Stimulated activated CD4-positive, alpha-beta T cell treated with anti-CD3 and anti-CD28 coated beads, Interleukin-15, amount 100 ng/mL, for 48 hours (primary cell): ENCODE measurements around the gene MACROH2A1.

Source experiments
- DNase-seq, 2 donors: peaks; one replicate each; pipeline ENCODE4 v3.0.0-alpha.2; 2020; ENCODE audit warnings: low read depth in 2 of 2

MACROH2A1 gene

GRCh38 chr5:135353952-135354721 lies 44.9 kb downstream of the MACROH2A1 start:
- no peak for DNase-seq

- DNase-seq: no peak
Measured at GRCh38 chr5:135350536-135350935, 48.5 kb downstream of the MACROH2A1 start.

- no peak for DNase-seq
Measured at GRCh38 chr5:135349886-135350285, 49.1 kb downstream of the MACROH2A1 start.

- DNase-seq: no peak
Measured at GRCh38 chr5:135349451-135349850, 49.6 kb downstream of the MACROH2A1 start.

- no peak for DNase-seq
Measured at GRCh38 chr5:135348918-135349317, 50.1 kb downstream of the MACROH2A1 start.

- no peak for DNase-seq
Measured at GRCh38 chr5:135347392-135347791, 51.6 kb downstream of the MACROH2A1 start.

- no peak for DNase-seq
Measured at GRCh38 chr5:135345956-135346731, 52.9 kb downstream of the MACROH2A1 start.

- DNase-seq: no peak
Measured at GRCh38 chr5:135344349-135344748, 54.7 kb downstream of the MACROH2A1 start.

GRCh38 chr5:135343413-135343812 lies 55.6 kb downstream of the MACROH2A1 start:
- DNase-seq: no peak

GRCh38 chr5:135342551-135342875 lies 56.5 kb downstream of the MACROH2A1 start:
- DNase-seq: no peak

- DNase-seq: no peak
Measured at GRCh38 chr5:135341696-135342550, 57.1 kb downstream of the MACROH2A1 start.

GRCh38 chr5:135341016-135341666 lies 57.9 kb downstream of the MACROH2A1 start:
- DNase-seq: no peak

- DNase-seq: no peak
Measured at GRCh38 chr5:135340568-135340967, 58.5 kb downstream of the MACROH2A1 start.

GRCh38 chr5:135339623-135340022 lies 59.4 kb downstream of the MACROH2A1 start:
- DNase-seq: no peak

- no peak for DNase-seq
Measured at GRCh38 chr5:135339189-135339588, 59.8 kb downstream of the MACROH2A1 start.

- DNase-seq: no peak
Measured at GRCh38 chr5:135337064-135337463, 62.0 kb downstream of the MACROH2A1 start.

- DNase-seq: no peak
Measured at GRCh38 chr5:135335031-135335828, 63.8 kb downstream of the MACROH2A1 start.

GRCh38 chr5:135333732-135334515 lies 65.1 kb downstream of the MACROH2A1 start:
- no peak for DNase-seq

- DNase-seq: no peak
Measured at GRCh38 chr5:135332519-135333150, 66.4 kb downstream of the MACROH2A1 start.

- no peak for DNase-seq
Measured at GRCh38 chr5:135331612-135332011, 67.4 kb downstream of the MACROH2A1 start.
